GM18870 (cell line): ENCODE measurements around the gene PLEKHB1.
"Not testable (repeated sequence)": the region's sequence is repeated elsewhere in the genome, so short reads cannot be mapped to it uniquely, and the experiment has no call there.

Experiments used
- ATAC-seq: cut with Tn5 transposase; IDR thresholded peaks from one replicate; pipeline ENCODE4 v1.9.1; 2021; ENCODE audit warnings: moderate library complexity; ENCODE audit not compliant: unreplicated experiment

PLEKHB1 gene

DNA sequence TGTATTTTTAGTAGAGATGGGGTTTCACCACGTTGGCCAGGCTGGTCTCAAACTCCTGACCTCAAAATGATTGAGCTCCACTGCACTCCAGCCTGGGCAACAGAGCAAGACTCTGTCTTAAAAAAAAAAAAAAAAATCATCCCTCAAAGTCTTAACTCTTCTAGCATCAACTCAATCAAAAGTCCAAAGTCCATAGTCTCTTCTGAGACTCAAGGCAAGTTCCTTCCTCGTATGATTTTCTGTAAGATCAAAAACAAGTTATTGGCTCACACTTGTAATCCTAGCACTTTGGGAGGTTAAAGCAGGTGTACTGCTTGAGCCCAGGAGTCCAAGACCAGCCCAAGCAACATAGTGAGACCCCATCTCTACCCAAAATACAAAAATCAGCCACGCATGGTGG, 24.4 kb downstream of the PLEKHB1 start:
- no peak for ATAC-seq

DNA sequence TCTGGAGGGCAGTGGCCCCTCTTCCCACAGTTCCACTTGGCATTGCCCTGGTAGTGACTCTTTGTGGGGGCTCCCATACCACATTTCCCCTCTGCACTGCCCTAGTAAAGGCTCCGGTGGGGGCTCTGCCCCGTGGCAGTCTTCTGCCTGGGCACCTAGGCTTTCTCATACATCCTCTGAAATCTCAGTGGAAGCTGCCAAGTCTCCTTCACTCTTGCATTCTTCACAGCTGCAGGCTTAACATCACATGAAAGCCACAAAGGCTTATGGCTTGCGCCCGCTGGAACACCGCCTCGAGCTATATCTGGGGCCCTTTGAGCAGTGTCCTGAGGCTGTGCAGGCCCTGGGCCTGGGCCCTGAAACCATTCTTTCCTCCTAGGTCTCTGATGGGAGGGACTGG, 25.3 kb downstream of the PLEKHB1 start:
- ATAC-seq = no peak

DNA sequence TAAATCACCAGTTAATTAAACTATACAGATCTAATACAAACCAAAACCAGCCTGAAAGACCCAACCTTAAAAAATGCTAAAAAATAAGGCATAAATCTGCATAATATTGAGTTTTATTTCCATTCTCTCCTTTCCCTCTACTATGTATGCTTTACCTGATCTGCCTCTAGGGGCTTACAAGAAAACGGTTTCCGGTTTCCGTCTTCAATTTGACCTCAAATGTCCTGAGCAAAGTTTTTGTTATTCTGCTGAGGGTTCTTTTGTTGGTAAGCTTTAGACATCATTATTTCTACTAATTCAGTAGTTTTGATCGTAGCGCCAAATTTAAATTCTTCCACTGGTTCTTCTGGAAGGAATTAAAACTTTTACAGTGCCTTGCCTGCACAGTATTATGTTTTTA, 30.2 kb downstream of the PLEKHB1 start:
- not testable (repeated sequence) for ATAC-seq

DNA sequence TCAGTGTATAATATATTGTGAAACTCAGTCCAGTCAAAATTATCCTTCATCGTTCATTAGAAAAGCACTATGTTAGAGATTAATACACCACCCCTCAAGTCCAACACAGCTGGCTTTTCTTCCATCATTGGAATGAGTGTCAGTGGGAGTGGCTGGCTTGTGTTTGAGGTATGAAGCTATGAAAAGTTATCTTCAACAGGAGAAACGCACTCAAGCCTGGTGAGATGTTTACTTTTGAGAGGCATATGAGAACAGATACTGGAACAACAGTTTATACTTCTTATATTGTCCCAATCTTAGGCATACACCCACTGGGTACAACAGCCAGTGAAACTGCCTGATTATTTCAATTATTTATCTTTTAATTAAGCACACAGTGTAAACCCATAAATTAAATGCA, 34.3 kb downstream of the PLEKHB1 start:
- no peak for ATAC-seq

DNA sequence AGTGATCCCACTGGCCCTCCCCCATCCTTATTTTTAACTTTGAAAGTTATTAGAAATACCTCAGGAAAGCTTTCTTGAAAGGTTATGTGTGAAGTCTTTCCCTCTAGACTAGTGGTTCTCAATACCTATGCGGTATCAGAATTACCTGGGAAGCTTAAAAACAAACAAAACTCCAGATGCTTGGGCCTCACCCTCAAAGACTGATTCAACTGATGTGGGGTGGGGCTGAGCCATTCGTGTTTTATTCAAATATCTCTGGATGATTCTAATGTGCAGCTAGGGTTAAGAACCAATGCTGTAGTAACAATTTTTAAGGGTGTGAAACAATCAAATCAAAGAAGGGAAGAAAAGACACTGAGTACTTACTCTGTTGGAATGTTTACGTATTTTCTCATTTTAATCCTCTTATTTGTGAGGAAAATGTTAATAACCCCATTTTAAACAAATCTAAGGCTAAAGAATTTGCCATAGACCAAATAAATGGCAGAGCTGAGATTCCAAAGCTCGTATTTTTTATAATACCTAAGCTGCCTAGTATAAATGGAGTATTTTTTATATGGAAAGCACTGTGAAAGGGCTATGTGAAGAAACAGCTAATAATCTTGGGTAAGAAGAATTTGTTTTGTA, 47.6 kb downstream of the PLEKHB1 start:
- no peak for ATAC-seq

DNA sequence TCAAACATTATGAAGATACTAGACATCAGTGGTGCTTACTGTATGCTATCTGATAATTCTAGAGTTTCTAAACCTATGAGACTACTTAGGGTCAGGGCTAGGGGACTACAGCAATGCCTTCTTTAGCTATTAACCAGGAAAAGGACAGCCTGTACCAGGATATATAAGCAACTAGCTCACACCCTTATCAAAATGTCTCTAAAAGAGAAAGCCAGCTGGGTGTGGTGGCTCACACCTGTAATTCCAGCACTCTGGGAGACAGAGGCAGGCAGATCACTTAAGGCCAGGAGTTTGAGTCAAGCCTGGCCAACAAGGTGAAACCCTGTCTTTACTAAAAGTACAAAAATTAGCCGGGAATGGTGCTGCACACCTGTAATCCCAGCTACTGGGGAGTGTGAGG, 58.7 kb downstream of the PLEKHB1 start:
- no peak for ATAC-seq

GRCh38 chr11:73710964-73711363, 64.6 kb downstream of the PLEKHB1 start:
- no peak for ATAC-seq
